ENCODE measurements around the gene SUN5. TPM values are rescaled to one million over a fixed set of nuclear protein-coding genes. Genes with fewer than 3 reads are reported as not detected.

SUN5 gene
- total and polyA plus RNA-seq, 3 donors from 2014 or later = 19.0 to 59.7 (median 29.1) TPM

- peaks cover 3% of the 10 kb centered on the region for H3K4me1 ChIP-seq
- intact Hi-C loops (cut with DNase I; ENCODE audit: low total_unique reads) = no loop called here
- TF ChIP-seq CTCF (IDR thresholded peaks at IDR 0.05) = no peak
- no peak for TF ChIP-seq POLR2A (IDR thresholded peaks at IDR 0.05)
- H3K27ac ChIP-seq = no peak overlapping the region
- H3K27me3 ChIP-seq = no peaks in the 10 kb centered on the region
- no peaks in the 10 kb centered on the region for H3K9me3 ChIP-seq
- no peak for DNase-seq
- H3K36me3 ChIP-seq (ENCODE audit: low read depth, missing control alignments) = no peaks in the 10 kb centered on the region
- no peak overlapping the region for H3K4me3 ChIP-seq
- whole genome bisulfite sequencing, 2 donors = 76 to 87% methylated on average over 3 to 19 of the region's 19 CpGs
Observed at GRCh38 chr20:32980131-32980941, 23.9 kb downstream of the SUN5 start.

GRCh38 chr20:32979201-32979998 lies 24.8 kb downstream of the SUN5 start:
- no peaks in the 10 kb centered on the region for H3K27me3 ChIP-seq
- H3K4me1 ChIP-seq = peaks cover 3% of the 10 kb centered on the region
- no peaks in the 10 kb centered on the region for H3K9me3 ChIP-seq
- 84 to 96% methylated on average over 9 of the region's 9 CpGs for WGBS, 2 donors
- no peak overlapping the region for H3K27ac ChIP-seq
- intact Hi-C loops (cut with DNase I; ENCODE audit: low total_unique reads) = no loop called here
- H3K4me3 ChIP-seq = no peak overlapping the region
- DNase-seq = no peak
- TF ChIP-seq POLR2A (IDR thresholded peaks at IDR 0.05) = no peak
- TF ChIP-seq CTCF (IDR thresholded peaks at IDR 0.05) = no peak
- H3K36me3 ChIP-seq (ENCODE audit: low read depth, missing control alignments) = no peaks in the 10 kb centered on the region

GRCh38 chr20:32978009-32978335 lies 26.3 kb downstream of the SUN5 start:
- H3K36me3 ChIP-seq (ENCODE audit: low read depth, missing control alignments) = no peaks in the 10 kb centered on the region
- H3K9me3 ChIP-seq = no peaks in the 10 kb centered on the region
- peaks cover 3% of the 10 kb centered on the region for H3K4me1 ChIP-seq
- no peaks in the 10 kb centered on the region for H3K27me3 ChIP-seq
- DNase-seq = no peak
- 83 to 95% methylated on average over 6 to 7 of the region's 7 CpGs for WGBS, 2 donors
- H3K4me3 ChIP-seq = no peak overlapping the region
- intact Hi-C loops (cut with DNase I; ENCODE audit: low total_unique reads) = no loop called here
- H3K27ac ChIP-seq = no peak overlapping the region
- TF ChIP-seq CTCF (IDR thresholded peaks at IDR 0.05) = no peak
- no peak for TF ChIP-seq POLR2A (IDR thresholded peaks at IDR 0.05)

GRCh38 chr20:32977281-32978008 lies 26.8 kb downstream of the SUN5 start:
- Histone ChIP-seq H3K36me3 (ENCODE audit: low read depth, missing control alignments) (no peaks in the 10 kb centered on the region), H3K27ac (no peak overlapping the region), H3K4me3 (no peak overlapping the region), H3K4me1 (no peaks in the 10 kb centered on the region), H3K9me3 (no peaks in the 10 kb centered on the region), H3K27me3 (no peaks in the 10 kb centered on the region)
- TF ChIP-seq CTCF (IDR thresholded peaks at IDR 0.05) = no peak
- TF ChIP-seq POLR2A (IDR thresholded peaks at IDR 0.05) = no peak
- WGBS, 2 donors = 90 to 92% methylated on average over 5 to 13 of the region's 13 CpGs
- intact Hi-C loops (cut with DNase I; ENCODE audit: low total_unique reads) = no loop called here
- DNase-seq = no peak

Data from testis (tissue), 3 donors.